Activated naive CD4-positive, alpha-beta T cell treated with anti-CD3 and anti-CD28 coated beads, Interleukin-2, amount 10 ng/mL, durations not matched to agents 7 days and 5 days (primary cell): ENCODE data around the gene MSMP.

Source experiments
- CTCF ChIA-PET: fragments of 350-600 bp; sonication (Branson Sonifier 250); formaldehyde crosslinking; loops from one replicate; lab custom pipeline; 2021; ENCODE audit warnings: antibody characterized with exemption; lab: Charles Lee
- DNase-seq: peaks from one replicate; pipeline ENCODE4 v3.0.0-alpha.2; 2020
- H3K27ac Mint-ChIP-seq: one replicate; pipeline ENCODE4 v1.8.0; 2021; ENCODE audit warnings: mild to moderate bottlenecking, moderate library complexity, mixed read lengths
- H3K27me3 Mint-ChIP-seq: one replicate; pipeline ENCODE4 v1.8.0; 2021; ENCODE audit warnings: mild to moderate bottlenecking, mixed read lengths
- H3K36me3 Mint-ChIP-seq: one replicate; pipeline ENCODE4 v1.8.0; 2021; ENCODE audit warnings: mixed read lengths
- H3K4me1 Mint-ChIP-seq: one replicate; pipeline ENCODE4 v1.8.0; 2021; ENCODE audit warnings: mixed read lengths
- H3K4me3 Mint-ChIP-seq: one replicate; pipeline ENCODE4 v1.8.0; 2021; ENCODE audit warnings: mild to moderate bottlenecking, moderate library complexity, mixed read lengths
- H3K9me3 Mint-ChIP-seq: one replicate; pipeline ENCODE4 v1.8.0; 2021; ENCODE audit warnings: mixed read lengths

Gene MSMP, protein sequence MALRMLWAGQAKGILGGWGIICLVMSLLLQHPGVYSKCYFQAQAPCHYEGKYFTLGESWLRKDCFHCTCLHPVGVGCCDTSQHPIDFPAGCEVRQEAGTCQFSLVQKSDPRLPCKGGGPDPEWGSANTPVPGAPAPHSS

DNA sequence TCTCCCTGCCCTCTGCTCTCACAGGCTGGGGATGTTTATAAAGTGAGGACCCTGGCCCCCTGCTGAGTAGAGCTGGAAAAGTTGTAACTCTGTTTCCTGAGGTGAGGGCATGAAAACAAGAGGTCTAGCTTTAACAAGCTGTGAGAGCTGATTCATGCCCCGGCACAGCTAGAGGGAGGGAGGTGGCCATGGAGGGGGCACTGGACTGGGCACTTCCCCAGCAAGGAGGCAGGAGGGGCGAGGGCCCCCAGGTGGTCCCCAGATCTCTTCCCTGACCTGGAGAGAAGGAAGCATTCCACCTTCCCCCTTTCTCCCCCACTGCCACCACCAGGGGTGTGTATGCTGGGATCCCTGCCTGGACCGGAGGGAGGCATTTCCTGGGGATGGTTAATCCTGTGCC lies at the start of gene MSMP:
MSMP (minus strand) TSS at position 13 of the 400 bp plus-strand sequence. CDS start 147 bp downstream, outside the sequence.
- Mint-ChIP-seq H3K36me3 (peaks cover 26% of the 10 kb centered on the region), H3K27me3 (peaks cover 3% of the 10 kb centered on the region), H3K4me3 (no peak within 1 kb of the TSS), H3K4me1 (peaks cover 47% of the 10 kb centered on the region), H3K9me3 (no peaks in the 10 kb centered on the region), H3K27ac (no peak within 1 kb of the TSS)
- CTCF ChIA-PET: interaction anchor here (1.1 to 4.4 kb wide), 3 partner anchors 18 to 135 kb away, joined by 3 to 25 read pairs (median 8); partner anchors contain the start of genes CREB3 and TLN1
- no peak for DNase-seq

DNA sequence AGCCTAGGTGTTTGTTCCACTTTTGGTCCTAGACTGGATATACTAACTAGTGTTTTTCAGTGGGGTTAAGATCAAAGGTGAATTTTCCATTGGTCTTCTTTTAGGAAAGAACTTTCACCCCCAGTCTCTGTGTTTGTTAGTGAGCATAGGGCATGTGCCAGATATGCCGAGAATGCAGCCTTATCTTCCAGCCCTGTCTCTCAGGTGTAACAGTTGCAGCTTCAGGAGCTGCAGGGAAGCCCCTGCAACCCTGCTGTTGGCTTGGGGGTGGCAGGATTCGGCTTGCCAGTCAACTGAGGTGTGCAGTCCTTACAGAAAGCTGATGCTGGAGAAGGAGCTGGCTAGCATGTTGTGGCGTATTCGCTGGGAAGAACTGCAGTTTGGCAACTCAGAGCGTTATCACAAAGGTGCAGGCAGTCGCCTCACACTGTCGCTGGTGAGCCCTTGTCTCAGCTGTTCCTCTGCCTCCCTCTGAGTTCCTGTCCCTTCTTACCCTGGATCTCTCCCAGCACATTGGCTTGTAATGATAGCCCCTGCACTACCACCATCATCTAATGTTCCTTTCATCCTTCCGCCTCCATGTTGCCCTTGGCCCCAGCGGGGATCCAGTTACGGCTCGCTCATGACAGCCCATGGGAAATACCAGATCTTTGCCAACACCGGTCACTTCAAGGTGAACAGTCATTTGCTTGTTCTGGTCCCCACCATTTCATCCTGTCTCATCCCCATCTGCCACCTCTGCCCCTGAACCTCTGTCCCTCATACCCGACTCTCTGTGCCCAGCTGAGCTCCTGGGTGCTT lies 47.5 kb upstream of the MSMP start:
- H3K9me3 Mint-ChIP-seq: no peaks in the 10 kb centered on the region
- CTCF ChIA-PET: interaction anchor here (1.9 kb wide), 1 partner anchor 12 kb away, joined by 12 read pairs; no protein-coding TSS in a partner anchor
- H3K4me1 Mint-ChIP-seq: peaks cover 6% of the 10 kb centered on the region
- no peak overlapping the region for H3K4me3 Mint-ChIP-seq
- H3K27me3 Mint-ChIP-seq: no peaks in the 10 kb centered on the region
- DNase-seq: no peak
- peaks cover 16% of the 10 kb centered on the region for H3K36me3 Mint-ChIP-seq
- no peak overlapping the region for H3K27ac Mint-ChIP-seq

DNA sequence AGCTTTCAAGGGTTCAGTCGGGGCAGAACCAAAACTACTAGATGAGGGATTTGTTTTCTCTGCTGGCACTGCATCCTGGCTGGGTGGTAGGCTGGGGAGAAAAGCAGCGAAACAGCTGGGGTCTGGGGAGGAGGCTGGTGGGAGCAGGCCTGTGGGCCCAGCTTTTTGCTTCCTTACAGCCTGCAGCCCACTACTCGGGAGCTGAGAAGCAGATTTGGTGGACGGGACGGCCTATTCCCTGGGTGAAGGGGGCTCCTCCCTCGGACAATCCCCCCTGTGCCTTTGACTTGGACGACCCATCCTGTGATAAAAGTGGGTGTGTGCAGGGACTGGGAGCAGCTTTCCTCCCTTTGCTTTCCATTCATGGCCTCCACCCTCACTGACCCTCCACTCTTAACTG lies 46.5 kb upstream of the MSMP start:
- CTCF ChIA-PET: interaction anchor here (1.9 kb wide), 1 partner anchor 11 kb away, joined by 12 read pairs; no protein-coding TSS in a partner anchor
- Mint-ChIP-seq H3K27me3 (no peaks in the 10 kb centered on the region), H3K4me1 (peaks cover 6% of the 10 kb centered on the region), H3K4me3 (no peak overlapping the region), H3K27ac (no peak overlapping the region), H3K36me3 (peaks cover 13% of the 10 kb centered on the region), H3K9me3 (no peaks in the 10 kb centered on the region)
- DNase-seq: no peak

DNA sequence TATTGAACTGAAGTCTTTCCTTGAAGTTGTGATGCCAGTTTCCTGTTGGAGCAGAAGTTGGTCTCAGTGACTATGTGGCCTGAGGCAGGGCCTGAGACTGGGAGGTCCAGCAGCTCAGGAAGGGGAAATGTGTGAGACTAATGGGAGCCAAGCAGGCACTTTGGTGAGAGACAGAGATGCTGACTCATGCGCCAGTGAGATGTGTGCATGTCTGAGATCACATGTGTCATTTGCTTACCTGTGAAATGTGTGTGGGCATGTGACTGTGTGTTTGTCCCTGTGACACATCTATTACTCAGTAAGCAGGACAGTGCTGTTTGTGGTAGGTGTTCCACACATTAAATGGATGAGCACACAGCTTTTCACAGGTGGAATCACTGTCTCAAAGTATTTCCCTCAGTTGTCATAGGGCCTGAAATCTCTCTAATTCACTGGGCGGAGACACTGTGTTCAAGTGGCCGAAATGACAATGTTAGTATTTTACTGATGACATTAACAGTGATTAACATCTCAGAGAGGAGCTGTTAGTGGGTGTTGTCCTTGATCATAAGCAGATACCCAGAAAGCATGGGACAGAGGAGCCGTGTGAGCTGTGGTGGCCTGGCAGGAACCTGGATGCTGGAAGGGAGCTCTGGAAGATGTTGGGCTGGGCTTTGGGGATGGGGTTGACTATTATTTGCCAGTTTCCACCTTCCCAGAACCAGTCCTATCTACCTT lies 44.7 kb upstream of the MSMP start:
- H3K27me3 Mint-ChIP-seq: no peaks in the 10 kb centered on the region
- H3K9me3 Mint-ChIP-seq: no peaks in the 10 kb centered on the region

DNA sequence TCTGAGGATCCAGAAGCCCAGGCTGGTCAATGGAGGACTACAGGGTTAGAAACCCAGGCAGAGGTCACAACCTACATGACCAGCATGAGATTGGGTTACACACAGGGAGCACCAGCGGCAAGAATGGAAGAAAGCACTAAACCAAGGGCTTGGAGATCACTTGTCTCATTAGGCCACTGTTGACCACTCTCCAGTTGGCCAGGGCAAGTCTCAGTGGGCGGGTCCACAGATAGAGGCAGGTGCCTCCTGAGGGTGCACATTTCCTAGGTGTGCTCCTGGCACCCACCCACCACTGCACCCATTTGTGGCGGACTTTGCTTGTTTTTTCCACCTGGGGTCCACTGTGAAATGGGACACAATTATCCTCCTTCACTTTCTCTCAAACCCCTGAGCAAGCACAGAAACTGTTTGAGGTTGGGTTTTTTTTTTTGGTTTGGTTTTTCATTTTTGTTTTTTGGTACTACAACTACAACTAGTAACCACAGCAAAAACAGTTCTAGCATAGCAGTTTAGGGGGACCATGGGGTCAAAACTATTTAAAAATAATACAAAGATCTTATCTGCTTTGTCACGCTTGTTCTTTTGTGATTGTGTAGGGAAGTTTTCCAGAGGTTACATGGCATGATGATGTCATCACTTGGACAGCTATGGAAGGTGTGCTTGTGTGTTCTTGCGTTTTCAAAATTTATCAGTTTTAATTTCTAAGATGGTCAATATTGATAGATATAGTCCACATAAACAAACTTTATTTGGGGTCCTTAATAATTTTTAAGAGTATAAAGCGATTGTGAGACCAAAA lies 43.4 kb upstream of the MSMP start:
- peaks cover 13% of the 10 kb centered on the region for H3K4me1 Mint-ChIP-seq
- no peak overlapping the region for H3K27ac Mint-ChIP-seq
- DNase-seq: no peak
- no peaks in the 10 kb centered on the region for H3K27me3 Mint-ChIP-seq
- no peaks in the 10 kb centered on the region for H3K9me3 Mint-ChIP-seq
- CTCF ChIA-PET: interaction anchor here (1.5 to 3.8 kb wide), 2 partner anchors 29 to 41 kb away, joined by 4 to 10 read pairs; no protein-coding TSS in a partner anchor
- H3K4me3 Mint-ChIP-seq: no peak overlapping the region
- peaks cover 10% of the 10 kb centered on the region for H3K36me3 Mint-ChIP-seq

More for the DNA sequence above, 44.7 kb upstream of the MSMP start:
- CTCF ChIA-PET: interaction anchor here (1.2 to 3.8 kb wide), 3 partner anchors 13 to 42 kb away, joined by 4 to 10 read pairs (median 5); partner anchors contain the start of gene SPAG8
- DNase-seq: no peak
- H3K27ac Mint-ChIP-seq: no peak overlapping the region
- no peak overlapping the region for H3K4me3 Mint-ChIP-seq
- peaks cover 13% of the 10 kb centered on the region for H3K4me1 Mint-ChIP-seq
- H3K36me3 Mint-ChIP-seq: peaks cover 8% of the 10 kb centered on the region

DNA sequence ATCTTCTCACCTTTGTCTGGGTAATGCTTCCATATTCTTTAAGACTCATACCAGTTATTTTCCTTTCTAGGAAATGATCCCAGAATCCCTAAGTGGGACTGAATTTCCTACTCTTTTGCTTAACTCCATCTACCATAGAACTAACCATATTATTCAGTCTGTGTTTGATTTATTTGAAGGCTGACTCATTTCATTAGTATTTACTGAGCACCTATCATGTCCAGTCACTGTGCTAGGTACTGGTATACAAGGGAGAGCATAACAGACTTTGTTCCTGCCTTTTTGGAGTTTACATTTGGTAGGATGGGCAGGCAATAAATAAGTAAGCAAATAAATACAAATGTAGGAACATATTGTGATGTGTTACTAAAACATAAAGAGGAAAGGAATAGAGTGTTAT lies 41.6 kb upstream of the MSMP start:
- H3K4me1 Mint-ChIP-seq: peaks cover 13% of the 10 kb centered on the region
- no peak overlapping the region for H3K27ac Mint-ChIP-seq
- peaks cover 2% of the 10 kb centered on the region for H3K36me3 Mint-ChIP-seq
- H3K4me3 Mint-ChIP-seq: no peak overlapping the region
- H3K9me3 Mint-ChIP-seq: no peaks in the 10 kb centered on the region
- DNase-seq: no peak
- CTCF ChIA-PET: interaction anchor here (1.5 to 3.8 kb wide), 3 partner anchors 30 to 99 kb away, joined by 3 to 10 read pairs (median 6); no protein-coding TSS in a partner anchor
- no peaks in the 10 kb centered on the region for H3K27me3 Mint-ChIP-seq

DNA sequence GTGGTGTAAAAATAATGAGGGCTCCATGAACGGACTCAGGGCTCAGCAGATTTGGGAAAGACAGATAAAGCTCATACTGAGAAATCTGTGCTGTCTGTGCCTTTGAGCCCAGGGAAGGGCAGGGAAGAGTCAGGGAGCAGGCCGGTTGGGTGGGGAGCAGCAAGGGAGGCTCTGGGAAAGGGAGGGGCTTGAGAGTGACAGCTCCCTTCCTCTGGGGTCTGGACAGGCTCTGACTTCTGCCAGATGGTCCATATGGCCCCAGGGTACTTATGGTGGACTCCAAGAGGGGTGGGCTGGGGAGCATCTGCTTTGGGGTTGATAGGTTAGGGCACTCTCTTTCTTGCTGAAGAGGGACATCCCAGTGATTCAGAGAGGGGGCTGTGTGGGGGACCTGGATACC lies 39.4 kb upstream of the MSMP start:
- Mint-ChIP-seq H3K4me1 (peaks cover 13% of the 10 kb centered on the region), H3K27me3 (no peaks in the 10 kb centered on the region), H3K27ac (no peak overlapping the region), H3K4me3 (no peak overlapping the region), H3K9me3 (no peaks in the 10 kb centered on the region), H3K36me3 (peaks cover 8% of the 10 kb centered on the region)
- CTCF ChIA-PET: interaction anchor here (1.2 to 1.5 kb wide), 3 partner anchors 33 to 88 kb away, joined by 7 to 9 read pairs (median 8); no protein-coding TSS in a partner anchor
- DNase-seq: no peak

DNA sequence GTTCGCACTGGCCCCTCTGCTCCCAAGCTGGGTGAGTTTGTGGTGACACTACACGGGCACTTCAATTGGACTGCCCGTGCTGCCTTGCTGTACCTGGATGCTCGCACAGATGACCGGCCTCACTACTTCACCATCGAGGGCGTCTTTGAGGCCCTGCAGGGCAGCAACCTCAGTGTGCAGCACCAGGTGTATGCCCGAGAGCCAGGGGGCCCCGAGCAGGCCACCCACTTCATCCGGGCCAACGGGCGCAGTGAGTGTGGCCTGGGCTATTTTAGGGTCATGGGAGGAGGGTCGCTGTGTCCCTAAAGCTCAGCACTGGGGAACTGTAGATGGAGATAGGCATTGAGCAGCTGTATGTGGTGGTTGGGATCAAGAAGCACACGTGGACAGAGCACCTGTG lies 38.8 kb upstream of the MSMP start:
- no peak overlapping the region for H3K4me3 Mint-ChIP-seq
- no peak for DNase-seq
- no peaks in the 10 kb centered on the region for H3K27me3 Mint-ChIP-seq
- CTCF ChIA-PET: interaction anchor here (1.2 to 1.5 kb wide), 3 partner anchors 34 to 89 kb away, joined by 7 to 9 read pairs (median 8); no protein-coding TSS in a partner anchor
- peaks cover 9% of the 10 kb centered on the region for H3K36me3 Mint-ChIP-seq
- peaks cover 13% of the 10 kb centered on the region for H3K4me1 Mint-ChIP-seq
- no peaks in the 10 kb centered on the region for H3K9me3 Mint-ChIP-seq
- H3K27ac Mint-ChIP-seq: no peak overlapping the region

DNA sequence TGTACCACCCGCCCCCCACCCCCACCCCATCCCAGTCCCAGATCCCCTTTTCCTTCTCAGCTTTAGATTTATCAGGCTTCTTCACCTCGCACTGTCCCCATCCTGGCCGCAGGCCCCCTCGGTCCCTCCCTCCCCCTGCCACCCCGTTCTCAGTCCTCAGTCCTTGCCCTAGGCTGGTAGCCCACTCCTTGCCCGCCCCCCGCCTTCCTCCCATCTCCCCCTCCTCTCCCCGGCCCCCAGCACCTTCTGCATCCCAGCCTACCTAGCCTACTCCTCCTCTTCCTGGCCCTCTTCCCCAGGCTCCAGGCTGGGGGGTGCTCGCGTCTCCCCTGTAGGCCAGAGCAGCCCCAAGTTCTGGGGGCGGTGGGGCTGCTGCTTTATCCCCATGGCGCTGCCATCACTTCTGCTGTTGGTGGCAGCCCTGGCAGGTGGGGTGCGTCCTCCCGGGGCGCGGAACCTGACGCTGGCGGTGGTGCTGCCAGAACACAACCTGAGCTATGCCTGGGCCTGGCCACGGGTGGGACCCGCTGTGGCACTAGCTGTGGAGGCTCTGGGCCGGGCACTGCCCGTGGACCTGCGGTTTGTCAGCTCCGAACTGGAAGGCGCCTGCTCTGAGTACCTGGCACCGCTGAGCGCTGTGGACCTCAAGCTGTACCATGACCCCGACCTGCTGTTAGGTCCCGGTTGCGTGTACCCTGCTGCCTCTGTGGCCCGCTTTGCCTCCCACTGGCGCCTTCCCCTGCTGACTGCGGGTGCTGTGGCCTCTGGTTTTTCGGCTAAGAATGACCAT lies 38.1 kb upstream of the MSMP start:
- CTCF ChIA-PET: interaction anchor here (1.0 to 1.5 kb wide), 3 partner anchors 34 to 90 kb away, joined by 7 to 9 read pairs (median 8); no protein-coding TSS in a partner anchor
- Mint-ChIP-seq H3K4me3 (no peak overlapping the region), H3K27ac (no peak overlapping the region), H3K36me3 (peaks cover 15% of the 10 kb centered on the region), H3K9me3 (no peaks in the 10 kb centered on the region), H3K4me1 (peaks cover 11% of the 10 kb centered on the region), H3K27me3 (no peaks in the 10 kb centered on the region)
- no peak for DNase-seq

DNA sequence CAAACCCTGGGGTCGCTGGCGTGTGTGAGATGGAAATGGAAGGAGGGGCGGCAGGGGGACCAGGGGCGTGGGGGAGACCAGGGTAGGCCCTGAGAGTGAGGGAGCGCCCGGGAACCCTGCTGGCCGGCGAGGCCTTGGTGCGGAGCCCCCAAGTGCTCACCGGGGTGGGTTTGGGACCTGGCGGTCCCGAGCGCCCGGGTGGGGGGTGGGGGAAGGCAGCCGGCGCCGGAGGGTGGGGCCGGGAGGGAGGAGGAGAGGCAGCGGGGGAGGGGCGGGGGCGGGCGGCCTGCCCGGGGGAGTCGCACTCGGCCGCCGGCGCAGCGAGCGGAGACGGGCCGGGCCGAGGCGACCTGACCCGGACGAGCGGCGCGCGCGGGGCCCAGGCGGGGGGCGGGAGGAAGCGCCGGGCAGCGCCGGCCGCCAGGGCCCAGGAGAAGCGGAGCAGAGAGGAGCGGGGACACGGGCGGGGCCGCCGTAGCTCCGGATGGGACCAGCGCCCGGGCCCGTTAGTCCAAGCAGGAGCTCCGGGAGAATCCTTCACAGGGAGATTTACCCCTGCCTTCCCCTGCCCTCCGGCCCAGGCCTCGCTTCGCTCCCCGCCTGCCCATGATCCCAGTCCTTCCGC lies 37.3 kb upstream of the MSMP start, which contains the start of gene NPR2:
NPR2 (plus strand) TSS at position 295 of the 625 bp plus-strand sequence. CDS start 818 bp downstream, outside the sequence.
- Mint-ChIP-seq H3K27ac (no peak within 1 kb of the TSS), H3K36me3 (peaks cover 18% of the 10 kb centered on the region), H3K4me3 (no peak within 1 kb of the TSS), H3K27me3 (no peaks in the 10 kb centered on the region), H3K4me1 (peaks cover 7% of the 10 kb centered on the region), H3K9me3 (no peaks in the 10 kb centered on the region)
- CTCF ChIA-PET: interaction anchor here (1.0 kb wide), 1 partner anchor 91 kb away, joined by 7 read pairs; no protein-coding TSS in a partner anchor
- no peak for DNase-seq

DNA sequence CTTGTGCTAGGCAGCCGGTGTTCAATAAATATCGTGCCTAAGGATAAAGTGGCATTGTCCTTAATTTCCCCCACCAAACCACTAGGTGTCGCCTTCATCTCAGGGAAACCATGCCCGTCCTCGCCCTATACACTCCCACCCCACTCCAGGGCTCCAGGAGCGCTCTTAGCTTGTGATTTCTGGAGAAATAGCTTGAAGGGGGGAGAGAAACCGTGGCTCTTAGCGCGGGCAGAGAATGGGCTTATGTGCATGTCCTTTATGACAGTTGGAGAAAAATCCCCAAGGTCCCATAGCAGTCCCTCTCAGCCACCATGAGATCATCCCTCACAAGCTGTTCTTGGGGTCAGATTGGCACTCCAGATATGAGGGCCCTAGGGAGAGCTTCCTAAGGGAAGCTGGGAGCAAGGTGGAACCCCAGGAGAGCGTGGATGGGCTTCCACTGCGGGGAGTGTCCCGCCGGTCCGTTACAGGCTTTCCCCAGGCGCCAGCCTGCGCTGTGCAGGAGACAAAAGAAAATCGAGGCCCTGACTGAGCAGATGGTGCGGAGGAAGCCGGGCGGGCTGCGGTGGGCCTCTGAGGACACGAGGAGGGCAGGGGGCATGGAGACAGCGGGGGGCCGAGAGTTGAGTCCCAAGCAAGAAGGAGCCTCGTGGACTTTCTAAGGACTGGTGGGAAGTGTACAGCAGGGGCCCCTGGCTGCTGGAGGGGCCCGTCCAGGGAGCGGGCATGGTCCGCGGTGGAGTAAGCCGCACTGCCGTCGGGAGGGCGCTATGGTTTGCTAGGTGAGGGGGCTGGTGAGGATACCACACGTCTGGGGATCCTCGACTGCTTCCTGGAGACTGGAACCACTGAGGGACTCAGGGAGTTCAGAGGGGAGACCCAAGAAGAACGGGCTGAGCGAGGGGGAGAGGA lies 36.6 kb upstream of the MSMP start:
- CTCF ChIA-PET: interaction anchor here (0.6 to 5.4 kb wide), 36 partner anchors 10 to 474 kb away, joined by 3 to 97 read pairs (median 5); partner anchors contain the start of genes CCDC107, CREB3, FAM221B and HINT2
- peak; percentile 71 for DNase-seq
- Mint-ChIP-seq H3K27me3 (no peaks in the 10 kb centered on the region), H3K9me3 (no peaks in the 10 kb centered on the region), H3K27ac (no peak overlapping the region), H3K4me1 (peaks cover 7% of the 10 kb centered on the region), H3K36me3 (peaks cover 20% of the 10 kb centered on the region), H3K4me3 (no peak overlapping the region)
